ENCODE results near the gene RTN4RL1.

Gene RTN4RL1

GRCh38 chr17:1977583-1978395 is 47.3 kb downstream of the RTN4RL1 start:
- no peak for DNase-seq (ENCODE audit: low read depth)

- DNase-seq (ENCODE audit: low read depth) = no peak
These were observed 48.5 kb downstream of the RTN4RL1 start for GRCh38 chr17:1976683-1977064.

GRCh38 chr17:1976000-1976682 is 49.0 kb downstream of the RTN4RL1 start:
- no peak for DNase-seq (ENCODE audit: low read depth)

GRCh38 chr17:1975573-1975972 is 49.6 kb downstream of the RTN4RL1 start:
- DNase-seq (ENCODE audit: low read depth) = no peak

GRCh38 chr17:1972487-1973160 is 52.5 kb downstream of the RTN4RL1 start:
- peak; percentile 11 for DNase-seq (ENCODE audit: low read depth)

DNA sequence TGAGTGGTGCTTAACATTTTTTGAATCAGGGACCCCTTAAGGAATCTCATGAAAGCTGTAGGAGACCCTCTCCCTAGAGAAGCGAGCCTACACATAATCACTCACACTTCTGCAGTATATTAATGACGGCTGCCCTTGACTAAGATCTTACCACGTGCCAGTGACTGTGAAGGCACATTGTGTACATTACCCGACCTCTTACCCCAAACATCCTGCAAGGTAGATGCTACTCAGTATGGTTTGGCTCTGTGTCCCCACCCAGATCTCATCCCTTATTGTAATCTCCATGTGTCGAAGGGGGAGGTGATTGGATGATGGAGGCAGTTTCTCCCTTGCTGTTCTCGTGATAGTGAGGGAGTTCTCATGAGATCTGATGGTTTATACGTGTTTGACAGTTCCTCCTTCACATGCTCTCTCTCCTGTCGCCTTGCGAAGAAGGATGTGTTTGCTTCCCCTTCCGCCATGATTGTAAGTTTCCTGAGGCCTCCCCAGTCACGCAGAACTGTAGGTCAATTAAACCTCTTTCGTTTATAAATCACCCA is 54.2 kb downstream of the RTN4RL1 start:
- no peak for DNase-seq (ENCODE audit: low read depth)

GRCh38 chr17:1969712-1970111 is 55.4 kb downstream of the RTN4RL1 start:
- DNase-seq (ENCODE audit: low read depth) = no peak

DNA sequence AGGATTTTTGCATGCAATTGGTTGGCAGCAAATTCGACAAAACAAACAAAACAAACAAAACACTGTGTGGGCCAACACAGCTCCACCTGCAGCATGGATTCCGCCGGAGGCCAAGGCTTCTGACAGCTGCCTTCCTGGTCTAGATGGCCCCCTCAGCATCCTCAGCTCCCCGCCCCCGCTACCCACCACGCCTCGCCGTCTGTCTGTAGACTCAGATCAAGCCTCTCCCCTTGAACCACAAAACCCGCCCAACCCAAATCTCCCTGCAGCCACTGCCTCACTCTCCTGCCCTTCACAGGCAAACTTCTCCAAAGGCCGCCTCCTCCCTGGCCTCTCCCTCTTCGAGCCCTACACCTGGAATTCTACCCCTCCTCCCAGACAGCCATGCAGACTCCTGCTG is 57.9 kb downstream of the RTN4RL1 start:
- DNase-seq (ENCODE audit: low read depth) = peak; percentile 14

DNA sequence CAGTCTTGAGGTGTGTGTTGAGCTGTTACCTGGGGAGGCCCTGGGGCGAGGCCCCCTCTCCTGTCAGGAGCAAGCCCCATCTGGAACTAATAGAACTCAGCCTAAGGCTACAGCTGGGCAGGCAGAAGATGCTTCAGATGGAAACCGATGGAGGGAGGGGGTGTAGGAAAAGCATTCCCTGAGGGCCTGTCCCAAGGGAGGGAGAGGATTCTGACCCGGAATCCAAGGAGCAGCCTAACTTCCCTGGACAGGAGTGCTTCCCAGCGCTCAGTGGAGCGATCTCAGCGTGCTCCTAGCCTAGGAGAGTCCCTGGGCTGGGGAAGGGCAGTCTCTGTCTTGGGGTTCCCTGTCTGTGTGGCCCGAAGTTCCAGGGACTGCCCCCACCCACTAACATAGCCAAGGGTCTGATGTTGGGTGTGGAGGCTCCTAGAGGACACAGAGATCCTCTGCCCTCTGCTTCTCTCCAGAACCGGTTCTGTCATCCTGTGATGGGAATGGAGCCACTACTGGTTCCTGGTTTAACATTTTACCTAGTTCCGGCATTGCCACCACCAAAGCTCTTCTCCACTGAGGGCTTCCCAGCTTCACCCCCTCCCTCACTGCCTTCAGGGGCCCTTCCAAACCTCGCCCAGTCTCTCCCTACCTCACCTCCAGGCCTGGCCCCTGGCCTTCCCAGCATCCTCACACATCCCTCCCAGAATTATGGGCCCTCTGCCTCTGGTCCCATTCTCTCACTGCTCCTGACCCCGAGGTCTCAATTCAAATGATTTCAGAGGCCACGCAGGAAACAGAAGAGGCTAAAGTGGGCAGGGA is 58.7 kb downstream of the RTN4RL1 start:
- DNase-seq (ENCODE audit: low read depth) = no peak

- DNase-seq (ENCODE audit: low read depth) = no peak
These were observed 59.4 kb downstream of the RTN4RL1 start for GRCh38 chr17:1965556-1966273.

- DNase-seq (ENCODE audit: low read depth) = no peak
These were observed 61.9 kb downstream of the RTN4RL1 start for GRCh38 chr17:1963250-1963649.

GRCh38 chr17:1961189-1961588 is 63.9 kb downstream of the RTN4RL1 start:
- DNase-seq (ENCODE audit: low read depth) = no peak

DNA sequence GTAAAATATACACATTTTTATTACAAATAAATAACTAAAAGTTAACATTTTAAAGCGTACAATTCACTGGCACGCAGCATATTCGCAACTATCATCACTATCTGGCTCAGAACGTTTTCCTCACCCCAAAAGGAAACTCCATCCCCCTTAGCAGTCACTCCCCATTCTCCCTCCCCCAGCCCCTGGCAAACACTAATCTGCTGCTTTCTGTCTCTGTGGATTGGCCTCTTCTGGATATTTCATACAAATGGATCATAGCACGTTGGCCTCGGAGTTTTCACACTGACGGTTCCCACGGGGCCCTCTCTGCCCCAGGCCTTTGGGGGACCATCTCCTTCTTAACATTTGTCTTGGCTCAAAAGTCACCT is 64.6 kb downstream of the RTN4RL1 start:
- no peak for DNase-seq (ENCODE audit: low read depth)

- no peak for DNase-seq (ENCODE audit: low read depth)
These were observed 65.1 kb downstream of the RTN4RL1 start for GRCh38 chr17:1959871-1960544.

DNA sequence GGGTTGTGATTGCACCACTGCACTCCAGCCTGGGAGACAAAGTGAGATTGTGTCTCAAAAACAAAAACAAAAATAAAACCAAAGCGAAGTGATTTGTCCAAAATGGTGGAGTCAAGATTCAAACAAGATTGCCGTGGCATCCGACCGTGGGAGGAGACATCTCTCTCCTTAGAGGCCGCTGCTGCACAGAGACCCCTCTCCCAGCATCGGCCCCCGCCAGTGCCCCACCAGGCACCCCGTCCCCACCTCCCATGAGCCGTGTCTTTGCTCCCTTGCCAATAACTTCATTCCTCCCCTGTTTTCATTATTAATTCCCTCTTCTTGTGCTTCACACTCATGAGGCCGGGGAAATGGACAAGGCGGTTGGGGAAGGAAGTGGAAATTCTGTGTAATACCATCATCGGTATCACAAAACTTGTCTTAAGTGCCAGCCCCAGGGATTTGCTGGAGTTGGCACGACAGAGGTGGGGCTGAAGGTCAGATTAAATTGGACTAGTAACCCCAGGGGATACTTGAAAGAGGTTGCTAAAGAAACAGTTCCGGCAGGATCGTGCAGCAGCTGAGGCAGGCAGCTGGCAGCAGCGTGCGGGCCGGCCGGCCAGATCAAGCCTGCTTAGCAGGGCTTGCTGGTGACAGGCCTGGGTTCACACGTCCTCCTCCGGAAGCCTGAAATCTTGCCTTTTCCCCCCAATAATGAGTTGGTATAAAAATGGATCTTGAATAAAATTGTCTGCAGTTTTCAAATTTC is 66.8 kb downstream of the RTN4RL1 start:
- DNase-seq (ENCODE audit: low read depth) = no peak

GRCh38 chr17:1957037-1957436 is 68.1 kb downstream of the RTN4RL1 start:
- DNase-seq (ENCODE audit: low read depth) = no peak

GRCh38 chr17:1956134-1956533 is 69.0 kb downstream of the RTN4RL1 start:
- DNase-seq (ENCODE audit: low read depth) = no peak

DNA sequence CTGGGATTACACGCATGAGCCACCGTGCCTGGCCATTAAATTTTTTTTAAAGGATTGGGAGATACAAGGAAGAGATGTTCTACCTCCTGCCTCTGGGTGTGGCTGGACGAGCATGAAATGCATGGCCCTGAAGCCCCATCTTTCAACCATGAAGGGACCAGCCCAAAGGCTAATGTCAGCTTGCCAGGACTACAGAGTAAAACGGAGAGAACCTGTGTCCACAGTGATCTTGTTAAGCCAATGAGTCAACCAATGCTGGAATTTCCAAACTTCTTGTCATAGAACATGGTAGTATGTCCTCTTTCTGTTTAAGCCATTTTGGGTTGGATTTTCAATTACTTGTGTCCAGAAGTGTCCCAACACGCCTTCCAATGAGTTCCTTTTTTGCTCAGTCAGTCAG is 71.3 kb downstream of the RTN4RL1 start:
- no peak for DNase-seq (ENCODE audit: low read depth)

GRCh38 chr17:1951920-1952319 is 73.2 kb downstream of the RTN4RL1 start:
- no peak for DNase-seq (ENCODE audit: low read depth)

DNA sequence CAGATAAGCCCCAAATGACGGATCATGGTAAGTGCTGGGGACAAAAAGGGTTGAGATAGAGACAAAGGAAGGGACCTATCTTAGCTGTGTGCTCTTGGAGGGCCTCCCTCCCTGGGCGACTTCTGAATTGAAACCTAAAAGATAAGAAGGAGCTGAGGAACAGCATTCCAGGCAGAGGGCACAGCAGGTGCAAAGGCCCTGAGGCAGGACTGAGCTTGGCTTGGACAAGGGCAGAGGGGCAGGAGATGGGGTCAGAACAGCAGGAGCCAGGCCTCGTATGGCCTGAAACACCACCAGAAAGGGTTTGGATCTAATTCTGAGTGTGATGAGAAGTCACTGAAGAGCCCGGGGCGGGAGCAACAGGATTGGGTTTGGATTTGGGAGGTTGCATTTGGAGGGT is 75.4 kb downstream of the RTN4RL1 start:
- no peak for DNase-seq (ENCODE audit: low read depth)

All from activated T-cell treated with anti-CD3 and anti-CD28 coated beads for 48 hours (primary cell).